Breast epithelium (tissue), 4 donors: ENCODE data around the gene SQSTM1. TPM values are rescaled to one million over a fixed set of nuclear protein-coding genes. Genes with fewer than 3 reads are reported as not detected.
A peak's percentile ranks its signal among the peaks of the same experiment; 100 is the strongest.

ENCODE experiments used
- DNase-seq, 2 donors: peaks; one replicate each; pipeline ENCODE4 v3.0.0-alpha.2; 2019; ENCODE audit warnings: low spot score in 2 of 2
- H3K27ac ChIP-seq, 2 donors: fragments of 200-600 bp; sonication (generic) in 1 of 2; one replicate each; pipeline ENCODE4 v1.5.1; 2016 to 2019; ENCODE audit warnings: mild to moderate bottlenecking in 1 of 2
- H3K27me3 ChIP-seq, 2 donors: fragments of 200-600 bp; sonication (generic) in 1 of 2; one replicate each; pipeline versions ENCODE4 v1.5.1 to v1.6.0; 2017 to 2019; ENCODE audit warnings: control low read depth in 1 of 2, mild to moderate bottlenecking in 1 of 2
- H3K36me3 ChIP-seq: fragments of 200-600 bp; one replicate; pipeline ENCODE4 v1.5.1; 2019
- H3K4me1 ChIP-seq, 2 donors: fragments of 200-600 bp; sonication (generic); one replicate each; pipeline ENCODE4 v1.5.1; 2016 to 2019; ENCODE audit warnings: control low read depth in 1 of 2
- H3K4me3 ChIP-seq, 3 donors: fragments of 200-600 bp; sonication (generic); 1 replicate in 2 of 3; 2 replicates in 1 of 3; pipeline ENCODE4 v1.5.1; 2016 to 2019; ENCODE audit warnings: mild to moderate bottlenecking in 3 of 3, moderate library complexity in 2 of 3
- H3K9me3 ChIP-seq, 2 donors: fragments of 200-600 bp; sonication (generic) in 1 of 2; one replicate each; pipeline ENCODE4 v1.5.1; 2016 to 2019; ENCODE audit warnings: control low read depth in 1 of 2
- POLR2A ChIP-seq: fragments of 450-650 bp; IDR thresholded peaks from one replicate; pipeline ENCODE4 v1.6.1; 2016; ENCODE audit warnings: antibody characterized with exemption, mild to moderate bottlenecking, moderate library complexity
- POLR2AphosphoS5 ChIP-seq, 3 donors: sonication (generic); formaldehyde crosslinking; IDR thresholded peaks; one replicate each; pipeline ENCODE4 v1.6.1; 2017; ENCODE audit warnings: antibody characterized with exemption in 3 of 3
- intact Hi-C: fragments of 100-400 bp; cut with DNase I; formaldehyde crosslinking; loops from one replicate; pipeline ENCODE4 v1.15.1; 2023; ENCODE audit warnings: low total_unique reads
- total RNA-seq, 3 donors: library from RNA; depleted of rRNA; stranded (reverse); fragments of >200 nt; gene quantifications; one replicate each; pipeline ENCODE4 v1.1.0, GENCODE V29; 2016
- TF ChIP-seq, protein P1 (sequence below), 3 donors: fragments of 450-650 bp; IDR thresholded peaks; one replicate each; pipeline ENCODE4 v1.5.1; 2016 to 2017; ENCODE audit warnings: antibody characterized with exemption in 3 of 3, mild to moderate bottlenecking in 3 of 3, moderate library complexity in 3 of 3

The SQSTM1 gene
- total RNA-seq, 3 donors from 2014 or later, result 407 to 695 (median 462) TPM

DNA sequence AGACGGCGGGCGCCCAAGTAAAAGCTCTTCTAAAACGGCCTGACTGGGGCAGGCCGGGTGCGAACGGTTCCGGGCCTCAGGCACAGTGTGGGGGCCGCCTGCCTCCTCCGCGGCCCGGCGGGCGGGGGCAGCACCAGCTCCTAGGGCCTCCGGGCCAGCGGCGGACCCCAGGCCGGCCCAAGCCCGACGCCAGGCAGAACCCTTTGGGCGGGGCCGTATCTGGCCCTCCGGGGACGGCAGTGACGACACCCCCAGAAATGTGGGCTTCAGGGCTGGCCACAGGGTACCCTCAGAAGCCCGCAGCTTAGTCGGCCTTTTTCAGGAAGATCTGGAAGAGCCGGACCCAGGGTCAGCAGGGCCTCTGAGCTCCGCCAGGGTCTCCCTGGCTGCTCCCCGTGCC lies 23.0 kb upstream of the SQSTM1 start:
- H3K4me1 ChIP-seq, result peaks cover 3 to 23% of the 10 kb centered on the region in 2 donors

DNA sequence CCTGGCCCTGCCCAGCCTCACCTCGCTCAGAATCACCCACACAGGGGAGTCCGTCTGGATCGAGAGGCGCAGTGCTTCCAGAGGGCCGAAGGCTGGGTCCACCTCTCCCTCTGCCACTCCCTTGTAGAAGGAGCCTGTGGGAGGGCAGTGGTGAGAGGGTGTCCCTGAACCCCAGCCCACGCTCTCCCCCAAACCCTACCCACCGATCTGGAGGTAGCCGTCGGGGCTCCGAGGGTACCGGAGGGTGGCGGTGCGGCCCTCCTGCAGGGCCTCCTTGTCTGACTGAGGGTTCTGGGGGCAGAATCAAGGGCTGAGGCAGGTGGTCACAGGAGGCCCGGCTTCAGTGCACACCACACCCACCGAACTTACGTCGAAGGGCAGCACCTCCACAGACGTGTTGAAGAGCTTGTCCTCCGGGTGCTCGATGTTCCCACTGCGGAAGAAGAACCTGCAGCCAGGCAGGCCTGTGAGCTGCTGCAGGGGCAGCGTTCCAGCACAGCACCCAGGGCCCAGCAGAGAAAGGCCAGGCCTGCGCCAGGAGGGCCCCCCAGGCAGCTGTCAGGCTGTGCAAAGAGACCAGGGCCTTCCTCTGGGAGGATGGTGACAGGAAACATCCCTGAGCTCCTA lies 22.4 kb upstream of the SQSTM1 start:
- Histone ChIP-seq H3K27ac (peak overlapping the region in 1 of 2 donors; percentile 25), H3K36me3 (peaks cover 10% of the 10 kb centered on the region), H3K27me3 (no peaks in the 10 kb centered on the region), H3K9me3 (no peaks in the 10 kb centered on the region), H3K4me1 (peaks cover 3 to 29% of the 10 kb centered on the region in 2 donors), H3K4me3 (no peak overlapping the region)
- TF ChIP-seq POLR2AphosphoS5 (IDR thresholded peaks at IDR 0.05), result no peak
- TF ChIP-seq, protein P1, sequence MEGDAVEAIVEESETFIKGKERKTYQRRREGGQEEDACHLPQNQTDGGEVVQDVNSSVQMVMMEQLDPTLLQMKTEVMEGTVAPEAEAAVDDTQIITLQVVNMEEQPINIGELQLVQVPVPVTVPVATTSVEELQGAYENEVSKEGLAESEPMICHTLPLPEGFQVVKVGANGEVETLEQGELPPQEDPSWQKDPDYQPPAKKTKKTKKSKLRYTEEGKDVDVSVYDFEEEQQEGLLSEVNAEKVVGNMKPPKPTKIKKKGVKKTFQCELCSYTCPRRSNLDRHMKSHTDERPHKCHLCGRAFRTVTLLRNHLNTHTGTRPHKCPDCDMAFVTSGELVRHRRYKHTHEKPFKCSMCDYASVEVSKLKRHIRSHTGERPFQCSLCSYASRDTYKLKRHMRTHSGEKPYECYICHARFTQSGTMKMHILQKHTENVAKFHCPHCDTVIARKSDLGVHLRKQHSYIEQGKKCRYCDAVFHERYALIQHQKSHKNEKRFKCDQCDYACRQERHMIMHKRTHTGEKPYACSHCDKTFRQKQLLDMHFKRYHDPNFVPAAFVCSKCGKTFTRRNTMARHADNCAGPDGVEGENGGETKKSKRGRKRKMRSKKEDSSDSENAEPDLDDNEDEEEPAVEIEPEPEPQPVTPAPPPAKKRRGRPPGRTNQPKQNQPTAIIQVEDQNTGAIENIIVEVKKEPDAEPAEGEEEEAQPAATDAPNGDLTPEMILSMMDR (IDR thresholded peaks at IDR 0.05), result no peak
- TF ChIP-seq POLR2A, result no peak
- intact Hi-C loops, result no loop called here
- DNase-seq, result no peak

More for the DNA sequence above, 23.0 kb upstream of the SQSTM1 start:
- no peaks in the 10 kb centered on the region for H3K27me3 ChIP-seq
- TF ChIP-seq POLR2AphosphoS5 (IDR thresholded peaks at IDR 0.05) (no peak), POLR2A (no peak)
- TF ChIP-seq, protein P1 (IDR thresholded peaks at IDR 0.05), result no peak
- intact Hi-C loops, result no loop called here
- H3K36me3 ChIP-seq, result peaks cover 10% of the 10 kb centered on the region
- no peak overlapping the region for H3K4me3 ChIP-seq
- H3K9me3 ChIP-seq, result no peaks in the 10 kb centered on the region
- no peak for DNase-seq
- H3K27ac ChIP-seq, result peak overlapping the region in 1 of 2 donors; percentile 25

DNA sequence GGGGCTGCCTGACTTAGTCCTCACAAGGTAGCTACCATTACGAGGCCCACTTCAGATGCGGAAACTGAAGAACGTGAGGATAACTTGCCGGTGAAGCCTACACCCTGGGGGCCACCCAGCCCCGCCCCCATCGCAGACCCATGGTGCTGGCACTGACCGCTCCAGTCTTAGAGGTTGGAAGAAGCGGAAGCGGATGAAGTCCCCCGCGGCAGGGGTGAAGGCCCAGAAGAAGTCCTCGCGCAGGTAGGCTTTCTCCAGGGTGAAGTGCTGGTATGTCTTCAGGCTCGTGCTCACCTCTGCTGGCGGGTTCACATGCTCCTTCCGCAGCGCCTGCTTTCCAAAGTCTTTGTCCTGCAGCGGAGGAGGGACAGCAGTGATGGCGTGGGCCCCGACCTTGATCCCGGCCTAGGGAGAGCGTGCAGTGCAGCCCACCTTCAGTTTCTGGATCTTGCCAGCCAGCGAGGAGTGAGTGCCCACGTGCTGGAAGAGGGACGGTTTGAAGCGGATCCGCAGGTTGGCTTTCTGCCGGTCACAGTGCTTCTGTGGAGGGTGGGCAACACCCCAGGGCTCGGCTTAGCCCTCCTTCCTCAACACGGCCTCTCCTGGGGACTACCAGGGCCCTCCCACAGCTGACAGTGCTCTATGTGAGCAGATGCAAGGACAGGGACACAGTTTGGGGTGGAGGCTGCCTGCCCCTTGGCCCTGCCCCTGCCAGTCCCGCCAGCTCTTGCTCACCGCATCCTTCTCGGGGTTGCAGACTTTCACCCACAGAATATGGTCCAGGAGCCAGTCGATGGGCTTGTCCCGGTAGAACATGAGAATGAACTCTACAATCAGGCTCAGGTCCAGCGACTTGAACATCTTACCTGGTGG lies 21.7 kb upstream of the SQSTM1 start:
- no peak overlapping the region for H3K4me3 ChIP-seq
- no peaks in the 10 kb centered on the region for H3K9me3 ChIP-seq
- intact Hi-C loops, result no loop called here
- no peaks in the 10 kb centered on the region for H3K27me3 ChIP-seq
- peaks cover 10% of the 10 kb centered on the region for H3K36me3 ChIP-seq
- no peak for TF ChIP-seq POLR2AphosphoS5 (IDR thresholded peaks at IDR 0.05)
- TF ChIP-seq, protein P1 (IDR thresholded peaks at IDR 0.05), result no peak
- TF ChIP-seq POLR2A, result no peak
- peaks cover under 1 to 31% of the 10 kb centered on the region in 2 donors for H3K4me1 ChIP-seq
- no peak overlapping the region for H3K27ac ChIP-seq
- no peak for DNase-seq

DNA sequence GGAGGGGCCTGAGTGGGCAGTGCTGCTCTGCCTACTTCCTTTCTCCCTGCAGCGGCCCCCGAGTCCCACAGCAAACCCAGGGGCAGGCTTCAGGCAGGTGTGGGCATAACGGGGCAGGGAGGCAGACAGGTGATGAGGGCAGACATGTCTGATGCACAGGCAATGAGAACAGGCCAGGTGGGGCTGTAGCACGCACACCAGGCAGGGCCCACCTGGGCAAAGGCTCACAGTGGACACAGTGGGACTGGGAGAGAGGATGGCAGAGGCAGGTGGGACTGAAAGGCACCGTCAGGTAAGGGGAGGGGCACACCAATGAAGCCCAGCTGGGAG lies 21.1 kb upstream of the SQSTM1 start:
- H3K4me1 ChIP-seq, result peaks cover 2 to 31% of the 10 kb centered on the region in 2 donors
- TF ChIP-seq POLR2A, result no peak
- no peak for TF ChIP-seq POLR2AphosphoS5 (IDR thresholded peaks at IDR 0.05)
- TF ChIP-seq, protein P1 (IDR thresholded peaks at IDR 0.05), result no peak
- peaks cover 10% of the 10 kb centered on the region for H3K36me3 ChIP-seq
- H3K27me3 ChIP-seq, result no peaks in the 10 kb centered on the region
- intact Hi-C loops, result no loop called here
- no peaks in the 10 kb centered on the region for H3K9me3 ChIP-seq
- no peak overlapping the region for H3K27ac ChIP-seq
- no peak overlapping the region for H3K4me3 ChIP-seq
- no peak for DNase-seq
